ENCODE results near the gene ASPN.

- no peak for TF ChIP-seq EZH2 (IDR thresholded peaks at IDR 0.05)
- TF ChIP-seq POLR2AphosphoS5 (IDR thresholded peaks at IDR 0.05; ENCODE audit: borderline replicate concordance, low read depth, low read length): no peak
Measured at GRCh38 chr9:92480291-92480771, 2.0 kb downstream of the ASPN start.
